Sigmoid colon (tissue), 7 donors: ENCODE results near the gene PLCH2. TPM values are rescaled to one million over a fixed set of nuclear protein-coding genes. Genes with fewer than 3 reads are reported as not detected.

Experiments used
- DNase-seq: peaks from one replicate; pipeline ENCODE4 v3.0.0-alpha.2; 2019
- H3K27ac ChIP-seq, 4 donors: fragments of 200-600 bp; sonication (generic); one replicate each; pipeline ENCODE4 v1.5.1; 2016 to 2019; ENCODE audit warnings: mild to moderate bottlenecking in 1 of 4
- H3K27me3 ChIP-seq, 3 donors: fragments of 200-600 bp; sonication (generic); one replicate each; pipeline ENCODE4 v1.5.1; 2019; ENCODE audit warnings: mild to moderate bottlenecking in 1 of 3
- H3K36me3 ChIP-seq, 4 donors: fragments of 200-600 bp; sonication (generic); one replicate each; pipeline ENCODE4 v1.5.1; 2016 to 2019
- H3K4me1 ChIP-seq, 4 donors: fragments of 200-600 bp; sonication (generic); one replicate each; pipeline ENCODE4 v1.5.1; 2017 to 2019
- H3K4me3 ChIP-seq, 4 donors: fragments of 200-600 bp; sonication (generic); one replicate each; pipeline ENCODE4 v1.5.1; 2017 to 2019; ENCODE audit warnings: mild to moderate bottlenecking in 2 of 4, moderate library complexity in 1 of 4
- H3K9me3 ChIP-seq, 4 donors: fragments of 200-600 bp in 3 of 4; sonication (generic) in 3 of 4; one replicate each; pipeline versions ENCODE4 v1.5.1 to v1.6.1; 2013 to 2019
- CTCF ChIP-seq, 4 experiments: fragments of 450-650 bp in 3 of 4; fragments of 200-600 bp in 1 of 4; IDR thresholded peaks; one replicate each; pipeline ENCODE4 v1.5.1; 2016 to 2019; ENCODE audit warnings: antibody characterized with exemption in 4 of 4, mild to moderate bottlenecking in 3 of 4, moderate library complexity in 2 of 4
- EP300 ChIP-seq, 4 donors: sonication (generic); formaldehyde crosslinking; IDR thresholded peaks; one replicate each; pipeline ENCODE4 v1.6.1; 2017; ENCODE audit warnings: antibody characterized with exemption in 4 of 4
- POLR2A ChIP-seq, 2 donors: fragments of 450-650 bp; IDR thresholded peaks; one replicate each; pipeline ENCODE4 v1.6.1; 2016; ENCODE audit warnings: antibody characterized with exemption in 2 of 2, mild to moderate bottlenecking in 2 of 2, moderate library complexity in 2 of 2
- POLR2AphosphoS5 ChIP-seq, 4 donors: sonication (generic); formaldehyde crosslinking; IDR thresholded peaks; one replicate each; pipeline ENCODE4 v1.6.1; 2017; ENCODE audit warnings: antibody characterized with exemption in 4 of 4
- WGBS, 2 donors: extraction: QIAGEN DNeasy Blood & Tissue Kit; methylation state at CpG; one replicate each; pipeline ENCODE4 v1.1.7; 2013; 5-methylcytosine and 5-hydroxymethylcytosine counted together
- intact Hi-C: fragments of 100-400 bp; cut with DNase I; formaldehyde crosslinking; loops from one replicate; pipeline ENCODE4 v1.15.1; 2023
- polyA plus RNA-seq, 3 donors: library from polyadenylated mRNA; stranded (reverse); fragments of 200-250 nt; gene quantifications; one replicate each; pipeline ENCODE4 v1.2.3, GENCODE V29; 2013
- total RNA-seq, 4 donors: library from RNA; depleted of rRNA; stranded (reverse); fragments of >200 nt; gene quantifications; one replicate each; pipeline ENCODE4 v1.1.0, GENCODE V29; 2016
- donor health status: healthy with polysubstance abuse.
- donor health status: Bipolar disorder and iron deficiency.
- donor health status: healthy.

PLCH2 gene
- total and polyA plus RNA-seq, 7 donors: 0.54 to 3.8 (median 1.1) TPM; not detected in 2

GRCh38 chr1:2488688-2489087 is 12.6 kb downstream of the PLCH2 start:
- H3K4me1 ChIP-seq: peaks cover 0 to 1% (median 0%) of the 10 kb centered on the region in 4 donors
- no peak for DNase-seq
- peaks cover 0 to 5% (median 0%) of the 10 kb centered on the region in 4 donors for H3K9me3 ChIP-seq
- intact Hi-C loops: no loop called here
- H3K27ac ChIP-seq: no peak overlapping the region
- TF ChIP-seq EP300 (IDR thresholded peaks at IDR 0.05) (no peak), POLR2AphosphoS5 (IDR thresholded peaks at IDR 0.05) (no peak), POLR2A (IDR thresholded peaks at IDR 0.05) (no peak), CTCF (IDR thresholded peaks at IDR 0.05) (no peak)
- no peak overlapping the region for H3K4me3 ChIP-seq
- 92 to 93% methylated on average over 2 of the region's 2 CpGs for WGBS, 2 donors
- peaks cover 0 to 32% (median 3%) of the 10 kb centered on the region in 3 donors for H3K27me3 ChIP-seq
- no peaks in the 10 kb centered on the region for H3K36me3 ChIP-seq

GRCh38 chr1:2489615-2490014 is 13.5 kb downstream of the PLCH2 start:
- intact Hi-C loops: no loop called here
- TF ChIP-seq POLR2AphosphoS5 (IDR thresholded peaks at IDR 0.05) (no peak), POLR2A (IDR thresholded peaks at IDR 0.05) (no peak), EP300 (IDR thresholded peaks at IDR 0.05) (no peak), CTCF (IDR thresholded peaks at IDR 0.05) (no peak)
- Histone ChIP-seq H3K4me3 (no peak overlapping the region), H3K4me1 (peaks cover 0 to 10% (median 4%) of the 10 kb centered on the region in 4 donors), H3K27me3 (peaks cover 0 to 38% (median 3%) of the 10 kb centered on the region in 3 donors), H3K36me3 (no peaks in the 10 kb centered on the region), H3K9me3 (peaks cover 0 to 5% (median 0%) of the 10 kb centered on the region in 4 donors), H3K27ac (no peak overlapping the region)
- DNase-seq: no peak
- WGBS, 2 donors: 93 to 97% methylated on average over 14 of the region's 14 CpGs

GRCh38 chr1:2492091-2492490 is 16.0 kb downstream of the PLCH2 start:
- H3K4me3 ChIP-seq: no peak overlapping the region
- H3K36me3 ChIP-seq: no peaks in the 10 kb centered on the region
- H3K9me3 ChIP-seq: peaks cover 0 to 5% (median 0%) of the 10 kb centered on the region in 4 donors
- DNase-seq: no peak
- intact Hi-C loops: no loop called here
- 76 to 77% methylated on average over 13 of the region's 13 CpGs for WGBS, 2 donors
- no peak overlapping the region for H3K27ac ChIP-seq
- H3K4me1 ChIP-seq: peaks cover 0 to 11% (median 4%) of the 10 kb centered on the region in 4 donors
- peaks cover 0 to 44% (median 3%) of the 10 kb centered on the region in 3 donors for H3K27me3 ChIP-seq
- TF ChIP-seq CTCF (IDR thresholded peaks at IDR 0.05) (no peak), EP300 (IDR thresholded peaks at IDR 0.05) (no peak), POLR2AphosphoS5 (IDR thresholded peaks at IDR 0.05) (no peak), POLR2A (IDR thresholded peaks at IDR 0.05) (no peak)

- intact Hi-C loops: no loop called here
Observed at GRCh38 chr1:2493218-2493617, 17.1 kb downstream of the PLCH2 start.

More at GRCh38 chr1:2493218-2493617, 17.1 kb downstream of the PLCH2 start:
- 59 to 61% methylated on average over 19 of the region's 19 CpGs for WGBS, 2 donors
- no peak for TF ChIP-seq CTCF (IDR thresholded peaks at IDR 0.05)
- no peak for TF ChIP-seq EP300 (IDR thresholded peaks at IDR 0.05)
- no peak for TF ChIP-seq POLR2AphosphoS5 (IDR thresholded peaks at IDR 0.05)
- no peak for TF ChIP-seq POLR2A (IDR thresholded peaks at IDR 0.05)
- Histone ChIP-seq H3K4me3 (no peak overlapping the region), H3K9me3 (peaks cover 0 to 5% (median 0%) of the 10 kb centered on the region in 4 donors), H3K27me3 (peaks cover 0 to 44% (median 3%) of the 10 kb centered on the region in 3 donors), H3K36me3 (no peaks in the 10 kb centered on the region), H3K4me1 (peaks cover 0 to 11% (median 4%) of the 10 kb centered on the region in 4 donors), H3K27ac (no peak overlapping the region)
- no peak for DNase-seq
